ENCODE results near the gene GDPD5.

The GDPD5 gene

GRCh38 chr11:75522286-75523044 is 3.3 kb downstream of the GDPD5 start:
- Histone ChIP-seq H3K27me3 (ENCODE audit: control insufficient read depth, insufficient read depth, low read length) (peaks cover 27% of the 10 kb centered on the region), H3K36me3 (ENCODE audit: control insufficient read depth, insufficient read depth, low read length) (no peaks in the 10 kb centered on the region), H3K9me3 (ENCODE audit: control insufficient read depth, insufficient read depth, low read depth, low read length) (no peaks in the 10 kb centered on the region), H3K9ac (ENCODE audit: low read length) (no peak overlapping the region), H3K4me1 (ENCODE audit: control insufficient read depth, insufficient read depth, low read length) (peaks cover 10% of the 10 kb centered on the region; the same call in 1 of the 2 replicates), H3K27ac (ENCODE audit: low read depth, low read length) (no peak overlapping the region), H3K4me3 (ENCODE audit: low read depth, low read length) (no peak overlapping the region)

DNA sequence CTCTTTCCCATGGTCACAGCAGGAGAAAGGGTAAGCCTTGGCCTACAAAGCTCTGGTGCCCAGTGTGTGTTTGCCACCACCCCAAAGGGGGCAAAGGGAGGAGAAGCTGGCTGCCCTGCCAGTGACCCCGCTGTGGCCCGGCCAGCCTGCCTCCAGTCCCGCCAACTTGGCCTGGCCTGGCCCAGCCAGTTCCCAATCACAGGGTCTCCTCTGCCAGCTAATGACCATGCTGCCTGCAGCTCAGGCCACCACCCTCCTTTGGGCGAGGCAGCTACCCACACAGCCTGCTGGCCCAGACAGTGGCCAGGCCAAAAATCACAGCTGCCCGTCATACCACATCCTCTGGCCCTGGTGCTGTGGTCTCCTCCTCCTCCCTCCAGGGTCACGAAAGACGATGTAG is 5.1 kb downstream of the GDPD5 start:
- Histone ChIP-seq H3K9me3 (ENCODE audit: control insufficient read depth, insufficient read depth, low read depth, low read length) (no peaks in the 10 kb centered on the region), H3K27ac (ENCODE audit: low read depth, low read length) (no peak overlapping the region), H3K27me3 (ENCODE audit: control insufficient read depth, insufficient read depth, low read length) (peaks cover 27% of the 10 kb centered on the region), H3K9ac (ENCODE audit: low read length) (no peak overlapping the region), H3K4me1 (ENCODE audit: control insufficient read depth, insufficient read depth, low read length) (peaks cover 10% of the 10 kb centered on the region; the same call in 1 of the 2 replicates), H3K36me3 (ENCODE audit: control insufficient read depth, insufficient read depth, low read length) (no peaks in the 10 kb centered on the region), H3K4me3 (ENCODE audit: low read depth, low read length) (no peak overlapping the region)

DNA sequence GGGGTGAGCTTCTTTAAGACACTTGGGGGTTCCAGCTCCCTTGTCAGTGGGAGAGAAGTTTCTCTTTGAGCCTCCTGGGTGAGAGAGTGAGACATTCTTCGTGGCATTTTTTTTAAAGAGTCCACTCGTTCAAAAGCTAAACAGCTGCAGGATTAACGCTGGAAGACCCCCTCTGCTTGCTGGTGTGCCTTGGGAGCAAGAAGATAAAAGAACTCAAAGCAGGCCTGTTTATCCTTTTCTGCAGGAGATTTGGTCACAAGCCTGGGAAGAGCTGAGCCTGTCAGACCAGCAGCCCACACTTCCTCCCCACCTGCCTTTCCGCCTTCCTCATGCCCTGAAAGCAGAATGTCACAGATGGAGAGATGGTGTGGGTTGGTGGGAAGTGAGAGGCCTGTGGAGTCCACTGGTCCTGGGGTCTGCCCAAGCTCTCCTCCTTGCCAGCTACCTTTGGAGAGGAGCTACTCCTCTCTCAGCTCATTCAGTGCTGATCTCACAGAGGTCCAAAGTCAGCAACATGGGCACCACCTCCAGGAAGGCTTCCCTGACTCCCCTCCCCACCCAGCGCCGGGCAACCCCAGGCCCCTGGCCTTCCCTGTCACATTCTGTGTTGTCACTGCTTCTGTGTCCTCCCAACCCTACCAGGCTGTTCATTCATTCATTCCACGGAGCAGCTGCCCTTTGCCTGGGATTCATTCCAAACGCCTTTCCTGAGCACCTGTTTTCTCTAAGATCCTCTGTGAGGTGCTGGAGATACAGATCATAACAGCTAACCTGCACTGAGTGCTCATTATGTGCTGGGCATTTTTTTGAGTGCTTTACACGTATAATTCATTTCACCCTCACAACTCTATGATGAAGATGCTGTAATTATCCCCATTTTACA is 6.7 kb downstream of the GDPD5 start:
- no peak overlapping the region for H3K4me3 ChIP-seq (ENCODE audit: low read depth, low read length)
- H3K27me3 ChIP-seq (ENCODE audit: control insufficient read depth, insufficient read depth, low read length): peaks cover 11% of the 10 kb centered on the region
- H3K36me3 ChIP-seq (ENCODE audit: control insufficient read depth, insufficient read depth, low read length): no peaks in the 10 kb centered on the region
- H3K27ac ChIP-seq (ENCODE audit: low read depth, low read length): no peak overlapping the region
- peaks cover 5% of the 10 kb centered on the region; the same call in 1 of the 2 replicates for H3K4me1 ChIP-seq (ENCODE audit: control insufficient read depth, insufficient read depth, low read length)
- H3K9me3 ChIP-seq (ENCODE audit: control insufficient read depth, insufficient read depth, low read depth, low read length): no peaks in the 10 kb centered on the region
- no peak overlapping the region for H3K9ac ChIP-seq (ENCODE audit: low read length)

- H3K9me3 ChIP-seq (ENCODE audit: control insufficient read depth, insufficient read depth, low read depth, low read length): no peaks in the 10 kb centered on the region
- H3K4me1 ChIP-seq (ENCODE audit: control insufficient read depth, insufficient read depth, low read length): peaks cover 5% of the 10 kb centered on the region; the same call in 1 of the 2 replicates
- peaks cover 3% of the 10 kb centered on the region for H3K27me3 ChIP-seq (ENCODE audit: control insufficient read depth, insufficient read depth, low read length)
- H3K27ac ChIP-seq (ENCODE audit: low read depth, low read length): no peak overlapping the region
- H3K4me3 ChIP-seq (ENCODE audit: low read depth, low read length): no peak overlapping the region
- no peaks in the 10 kb centered on the region for H3K36me3 ChIP-seq (ENCODE audit: control insufficient read depth, insufficient read depth, low read length)
- H3K9ac ChIP-seq (ENCODE audit: low read length): no peak overlapping the region
Measured at GRCh38 chr11:75518204-75518549, 7.6 kb downstream of the GDPD5 start.

DNA sequence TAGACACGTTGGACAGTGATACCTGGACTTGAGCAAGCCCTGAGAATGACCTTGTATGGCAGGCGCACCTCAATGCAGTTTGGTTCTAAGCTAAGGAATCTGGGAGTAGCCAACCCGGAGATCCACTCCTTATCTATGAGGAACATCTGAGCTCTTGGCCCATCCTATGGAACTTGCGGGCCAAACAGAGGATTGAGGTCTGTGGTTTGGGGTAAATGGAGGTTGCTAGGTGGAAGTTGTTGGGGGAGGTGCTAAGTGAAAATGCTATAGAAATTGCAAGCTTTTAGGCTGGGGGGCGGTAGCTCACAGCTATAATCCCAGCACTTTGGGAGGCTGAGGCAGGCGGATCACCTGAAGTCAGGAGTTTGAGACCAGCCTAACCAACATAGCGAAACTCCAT is 8.9 kb downstream of the GDPD5 start:
- Histone ChIP-seq H3K27ac (ENCODE audit: low read depth, low read length) (no peak overlapping the region), H3K9ac (ENCODE audit: low read length) (no peak overlapping the region), H3K4me1 (ENCODE audit: control insufficient read depth, insufficient read depth, low read length) (no peaks in the 10 kb centered on the region), H3K36me3 (ENCODE audit: control insufficient read depth, insufficient read depth, low read length) (no peaks in the 10 kb centered on the region), H3K27me3 (ENCODE audit: control insufficient read depth, insufficient read depth, low read length) (no peaks in the 10 kb centered on the region), H3K9me3 (ENCODE audit: control insufficient read depth, insufficient read depth, low read depth, low read length) (no peaks in the 10 kb centered on the region), H3K4me3 (ENCODE audit: low read depth, low read length) (no peak overlapping the region)

DNA sequence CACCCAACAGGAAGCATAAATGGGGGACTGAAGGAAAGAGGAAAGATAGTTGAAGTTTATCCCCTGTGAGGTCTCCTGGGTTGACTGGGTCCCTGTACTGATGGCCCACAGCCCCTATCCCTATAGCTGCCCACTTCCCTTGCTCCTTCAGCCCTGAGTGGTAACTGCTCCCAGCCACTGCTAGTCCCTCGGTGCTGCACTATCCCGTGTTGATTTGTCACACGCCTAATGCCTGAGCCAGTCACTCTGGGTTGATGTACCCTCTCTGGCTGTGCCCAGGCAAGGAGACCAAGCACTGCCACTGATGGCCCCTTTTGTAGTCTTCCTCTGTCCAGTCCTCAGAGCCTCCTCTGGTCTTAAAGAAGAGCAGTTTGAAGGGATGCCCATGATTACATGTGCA is 9.6 kb downstream of the GDPD5 start:
- Histone ChIP-seq H3K27ac (ENCODE audit: low read depth, low read length) (no peak overlapping the region), H3K4me1 (ENCODE audit: control insufficient read depth, insufficient read depth, low read length) (no peaks in the 10 kb centered on the region), H3K9me3 (ENCODE audit: control insufficient read depth, insufficient read depth, low read depth, low read length) (no peaks in the 10 kb centered on the region), H3K4me3 (ENCODE audit: low read depth, low read length) (no peak overlapping the region), H3K36me3 (ENCODE audit: control insufficient read depth, insufficient read depth, low read length) (no peaks in the 10 kb centered on the region), H3K9ac (ENCODE audit: low read length) (no peak overlapping the region), H3K27me3 (ENCODE audit: control insufficient read depth, insufficient read depth, low read length) (no peaks in the 10 kb centered on the region)

DNA sequence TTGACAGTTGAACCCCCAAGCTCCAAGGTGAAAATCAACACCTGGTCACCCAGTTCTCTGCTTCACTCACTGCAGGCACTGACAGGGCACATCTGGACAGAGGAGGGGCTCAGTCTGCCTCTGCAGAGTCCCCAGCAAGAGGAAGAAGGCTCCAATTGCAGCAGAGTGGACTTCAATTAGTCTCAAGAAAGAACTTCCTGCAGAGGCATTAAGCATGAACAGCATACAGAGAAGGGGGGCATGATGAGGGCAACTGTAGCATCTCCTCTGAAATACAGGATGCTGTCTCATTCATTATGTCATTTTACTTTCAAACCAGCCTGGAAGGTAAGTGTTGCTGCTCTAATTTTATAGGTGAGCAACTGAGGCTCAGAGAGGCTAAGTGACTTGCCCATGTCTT is 11.1 kb downstream of the GDPD5 start:
- Histone ChIP-seq H3K36me3 (ENCODE audit: control insufficient read depth, insufficient read depth, low read length) (no peaks in the 10 kb centered on the region), H3K27ac (ENCODE audit: low read depth, low read length) (no peak overlapping the region), H3K9ac (ENCODE audit: low read length) (no peak overlapping the region), H3K4me1 (ENCODE audit: control insufficient read depth, insufficient read depth, low read length) (no peaks in the 10 kb centered on the region), H3K4me3 (ENCODE audit: low read depth, low read length) (no peak overlapping the region), H3K9me3 (ENCODE audit: control insufficient read depth, insufficient read depth, low read depth, low read length) (no peaks in the 10 kb centered on the region), H3K27me3 (ENCODE audit: control insufficient read depth, insufficient read depth, low read length) (no peaks in the 10 kb centered on the region)

GRCh38 chr11:75513250-75513649 is 12.5 kb downstream of the GDPD5 start:
- Histone ChIP-seq H3K36me3 (ENCODE audit: control insufficient read depth, insufficient read depth, low read length) (no peaks in the 10 kb centered on the region), H3K4me1 (ENCODE audit: control insufficient read depth, insufficient read depth, low read length) (no peaks in the 10 kb centered on the region), H3K27ac (ENCODE audit: low read depth, low read length) (no peak overlapping the region), H3K9ac (ENCODE audit: low read length) (no peak overlapping the region), H3K4me3 (ENCODE audit: low read depth, low read length) (no peak overlapping the region), H3K27me3 (ENCODE audit: control insufficient read depth, insufficient read depth, low read length) (no peaks in the 10 kb centered on the region), H3K9me3 (ENCODE audit: control insufficient read depth, insufficient read depth, low read depth, low read length) (no peaks in the 10 kb centered on the region)

GRCh38 chr11:75510723-75511019 is 15.1 kb downstream of the GDPD5 start:
- H3K9ac ChIP-seq (ENCODE audit: low read length): no peak overlapping the region
- H3K9me3 ChIP-seq (ENCODE audit: control insufficient read depth, insufficient read depth, low read depth, low read length): no peaks in the 10 kb centered on the region
- H3K4me3 ChIP-seq (ENCODE audit: low read depth, low read length): no peak overlapping the region
- H3K36me3 ChIP-seq (ENCODE audit: control insufficient read depth, insufficient read depth, low read length): no peaks in the 10 kb centered on the region
- no peak overlapping the region for H3K27ac ChIP-seq (ENCODE audit: low read depth, low read length)
- no peaks in the 10 kb centered on the region for H3K27me3 ChIP-seq (ENCODE audit: control insufficient read depth, insufficient read depth, low read length)
- H3K4me1 ChIP-seq (ENCODE audit: control insufficient read depth, insufficient read depth, low read length): no peaks in the 10 kb centered on the region

DNA sequence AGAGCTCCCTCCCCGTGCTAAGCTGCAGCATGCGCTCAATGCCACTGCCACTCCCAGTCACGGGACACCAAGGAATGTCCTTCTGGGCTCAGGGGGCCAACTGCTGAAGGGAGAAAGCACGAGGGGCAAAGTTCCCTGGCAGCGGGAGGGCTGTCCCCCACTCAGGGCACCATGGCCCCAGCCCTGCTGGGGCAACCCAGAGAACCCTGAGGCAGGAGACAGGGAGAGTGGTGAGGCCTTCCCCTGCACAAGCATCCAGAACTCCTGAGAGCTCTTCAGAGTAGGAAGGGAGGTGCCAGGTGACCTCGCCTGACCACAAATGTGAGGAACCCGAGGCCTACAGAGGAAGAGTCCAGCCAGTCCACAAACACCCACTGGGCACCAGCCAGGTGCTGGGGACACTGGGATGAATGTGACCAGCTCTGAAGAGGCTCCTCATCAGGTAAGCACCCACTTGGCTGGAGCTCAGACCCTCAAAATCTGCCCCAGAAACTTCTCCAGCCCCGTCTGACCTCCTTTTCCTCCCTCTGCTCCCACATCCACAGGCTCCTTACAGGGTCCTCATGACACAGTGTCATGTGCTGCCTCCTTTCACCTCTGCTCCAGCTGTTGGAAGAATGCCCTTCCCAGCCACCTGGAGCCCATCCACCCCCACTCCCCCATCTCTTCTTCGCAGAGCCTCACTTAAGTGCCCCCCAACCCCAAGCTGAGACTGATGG is 15.6 kb downstream of the GDPD5 start:
- H3K36me3 ChIP-seq (ENCODE audit: control insufficient read depth, insufficient read depth, low read length): no peaks in the 10 kb centered on the region
- no peaks in the 10 kb centered on the region for H3K9me3 ChIP-seq (ENCODE audit: control insufficient read depth, insufficient read depth, low read depth, low read length)
- no peak overlapping the region for H3K9ac ChIP-seq (ENCODE audit: low read length)
- H3K4me3 ChIP-seq (ENCODE audit: low read depth, low read length): no peak overlapping the region
- no peak overlapping the region for H3K27ac ChIP-seq (ENCODE audit: low read depth, low read length)
- no peaks in the 10 kb centered on the region for H3K27me3 ChIP-seq (ENCODE audit: control insufficient read depth, insufficient read depth, low read length)
- no peaks in the 10 kb centered on the region for H3K4me1 ChIP-seq (ENCODE audit: control insufficient read depth, insufficient read depth, low read length)

All from HUES6 (cell line).